Kidney (tissue), 14 donors: Measurements from ENCODE around the gene CEP63. TPM values are rescaled to one million over a fixed set of nuclear protein-coding genes. Genes with fewer than 3 reads are reported as not detected.

Experiments used
- DNase-seq, 5 donors: peaks; one replicate each; pipeline ENCODE4 v3.0.0-alpha.2; 2013 to 2020
- FAIRE-seq: peaks from 2 replicates; lab custom pipeline; 2012; peaks lifted over from hg19 to GRCh38; lab: Jason Lieb, UNC
- H3K27ac ChIP-seq, 2 donors: one replicate each; pipeline ENCODE4 v1.7.0; 2013; ENCODE audit warnings: low read depth in 2 of 2, low read length in 2 of 2, inconsistent platforms in 1 of 2
- H3K27me3 ChIP-seq: one replicate; pipeline ENCODE4 v1.7.1; 2013; ENCODE audit warnings: low read length, inconsistent platforms; ENCODE audit not compliant: control insufficient read depth, insufficient read depth
- H3K36me3 ChIP-seq, 3 donors: one replicate each; pipeline versions ENCODE4 v1.7.0 to v1.7.1; 2013; ENCODE audit warnings: low read length in 3 of 3, control low read depth in 1 of 3, inconsistent platforms in 1 of 3; ENCODE audit not compliant: insufficient read depth in 3 of 3, control insufficient read depth in 2 of 3
- H3K4me1 ChIP-seq, 3 donors: one replicate each; pipeline versions ENCODE4 v1.7.0 to v1.7.1; 2013; ENCODE audit warnings: low read length in 3 of 3, inconsistent platforms in 1 of 3, low read depth in 1 of 3; ENCODE audit not compliant: control insufficient read depth in 2 of 3, insufficient read depth in 2 of 3
- H3K4me3 ChIP-seq, 3 donors: one replicate each; pipeline versions ENCODE4 v1.7.0 to v1.8.1; 2013; ENCODE audit warnings: low read length in 3 of 3, control low read depth in 1 of 3, inconsistent platforms in 1 of 3
- H3K9ac ChIP-seq, 3 donors: one replicate each; pipeline versions ENCODE4 v1.7.0 to v1.7.1; 2013; ENCODE audit warnings: low read length in 3 of 3, control low read depth in 1 of 3, inconsistent platforms in 1 of 3
- H3K9me3 ChIP-seq, 3 donors: one replicate each; pipeline versions ENCODE4 v1.7.0 to v1.7.1; 2013; ENCODE audit warnings: low read length in 3 of 3, control low read depth in 1 of 3, inconsistent platforms in 1 of 3; ENCODE audit not compliant: control insufficient read depth in 2 of 3, insufficient read depth in 1 of 3
- intact Hi-C: fragments of 100-400 bp; cut with DNase I; formaldehyde crosslinking; loops from one replicate; pipeline ENCODE4 v1.11.1; 2022
- polyA plus RNA-seq: library from polyadenylated mRNA; stranded (reverse); fragments of 350-450 nt; fragmentation: Illumina TruSeq; extraction: RNeasy Lipid Tissue Mini Kit (QIAGEN cat#74804); gene quantifications from one replicate; pipeline ENCODE4 v1.2.3, GENCODE V29; 2014; ENCODE audit warnings: low read depth, low replicate concordance; ENCODE audit not compliant: insufficient read depth
- total RNA-seq: library from RNA; stranded (reverse); fragmentation: NEBNext Ultra II Directional; extraction: Animal tissue kit (Norgen Biotek cat#: 25700); gene quantifications from one replicate; pipeline ENCODE4 v1.2.1, GENCODE V29; 2021
- TF ChIP-seq, protein P1 (sequence below): IDR thresholded peaks from 3 replicates; pipeline ENCODE4 v1.5.1; 2012; ENCODE audit warnings: mild to moderate bottlenecking, moderate library complexity, borderline replicate concordance; ENCODE audit not compliant: insufficient read depth; ENCODE audit errors: extremely low read depth
- donor health status: control.
- donor health status: control.
- donor health status: control.
- donor health status: control.
- donor health status: control.
- donor health status: DM: yes; HTN: yes; CAD: no.
- donor health status: Normal renal cell carcinoma (clear cell type).

CEP63 gene
- total and polyA plus RNA-seq, 2 donors from 2014 or later: 19.2 to 19.6 TPM

DNA sequence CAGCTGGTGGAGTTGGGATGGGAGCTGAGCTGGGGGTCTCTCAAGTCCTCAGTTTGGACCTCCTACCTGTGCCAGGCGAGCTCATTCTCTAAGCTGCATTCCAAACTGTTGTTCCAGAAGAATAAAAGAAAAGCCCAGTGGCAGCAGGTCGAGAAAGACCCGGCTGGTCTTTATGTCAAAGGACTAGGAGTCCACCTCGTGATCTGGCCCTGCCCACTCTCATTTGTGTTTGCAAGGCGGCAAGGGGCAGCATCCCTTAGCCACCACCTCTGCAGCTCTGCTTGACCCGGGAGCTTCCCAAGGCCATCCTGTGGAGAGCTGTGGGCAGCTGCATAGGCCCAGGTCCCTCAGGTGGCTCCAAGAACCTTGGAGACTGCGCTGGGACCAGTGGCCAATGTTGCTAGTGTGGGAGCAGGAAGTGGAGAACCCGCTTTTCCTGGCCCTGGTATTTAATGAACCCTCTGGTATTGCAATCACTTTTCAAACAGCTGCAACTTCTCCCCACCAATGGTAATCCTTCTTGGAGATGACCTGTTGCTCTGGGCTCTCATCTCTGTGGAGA lies 134.1 kb downstream of the CEP63 start:
- Histone ChIP-seq H3K4me3 (no peak overlapping the region), H3K9me3 (no peaks in the 10 kb centered on the region), H3K27ac (no peak overlapping the region), H3K27me3 (no peaks in the 10 kb centered on the region), H3K4me1 (no peaks in the 10 kb centered on the region), H3K36me3 (peaks cover 0 to 5% (median 0%) of the 10 kb centered on the region in 3 donors), H3K9ac (no peak overlapping the region)
- no peak for FAIRE-seq
- TF ChIP-seq, protein P1, sequence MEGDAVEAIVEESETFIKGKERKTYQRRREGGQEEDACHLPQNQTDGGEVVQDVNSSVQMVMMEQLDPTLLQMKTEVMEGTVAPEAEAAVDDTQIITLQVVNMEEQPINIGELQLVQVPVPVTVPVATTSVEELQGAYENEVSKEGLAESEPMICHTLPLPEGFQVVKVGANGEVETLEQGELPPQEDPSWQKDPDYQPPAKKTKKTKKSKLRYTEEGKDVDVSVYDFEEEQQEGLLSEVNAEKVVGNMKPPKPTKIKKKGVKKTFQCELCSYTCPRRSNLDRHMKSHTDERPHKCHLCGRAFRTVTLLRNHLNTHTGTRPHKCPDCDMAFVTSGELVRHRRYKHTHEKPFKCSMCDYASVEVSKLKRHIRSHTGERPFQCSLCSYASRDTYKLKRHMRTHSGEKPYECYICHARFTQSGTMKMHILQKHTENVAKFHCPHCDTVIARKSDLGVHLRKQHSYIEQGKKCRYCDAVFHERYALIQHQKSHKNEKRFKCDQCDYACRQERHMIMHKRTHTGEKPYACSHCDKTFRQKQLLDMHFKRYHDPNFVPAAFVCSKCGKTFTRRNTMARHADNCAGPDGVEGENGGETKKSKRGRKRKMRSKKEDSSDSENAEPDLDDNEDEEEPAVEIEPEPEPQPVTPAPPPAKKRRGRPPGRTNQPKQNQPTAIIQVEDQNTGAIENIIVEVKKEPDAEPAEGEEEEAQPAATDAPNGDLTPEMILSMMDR: no peak
- peak in 2 of 5 donors; percentile 6 to 15 for DNase-seq
- intact Hi-C loops: no loop called here

DNA sequence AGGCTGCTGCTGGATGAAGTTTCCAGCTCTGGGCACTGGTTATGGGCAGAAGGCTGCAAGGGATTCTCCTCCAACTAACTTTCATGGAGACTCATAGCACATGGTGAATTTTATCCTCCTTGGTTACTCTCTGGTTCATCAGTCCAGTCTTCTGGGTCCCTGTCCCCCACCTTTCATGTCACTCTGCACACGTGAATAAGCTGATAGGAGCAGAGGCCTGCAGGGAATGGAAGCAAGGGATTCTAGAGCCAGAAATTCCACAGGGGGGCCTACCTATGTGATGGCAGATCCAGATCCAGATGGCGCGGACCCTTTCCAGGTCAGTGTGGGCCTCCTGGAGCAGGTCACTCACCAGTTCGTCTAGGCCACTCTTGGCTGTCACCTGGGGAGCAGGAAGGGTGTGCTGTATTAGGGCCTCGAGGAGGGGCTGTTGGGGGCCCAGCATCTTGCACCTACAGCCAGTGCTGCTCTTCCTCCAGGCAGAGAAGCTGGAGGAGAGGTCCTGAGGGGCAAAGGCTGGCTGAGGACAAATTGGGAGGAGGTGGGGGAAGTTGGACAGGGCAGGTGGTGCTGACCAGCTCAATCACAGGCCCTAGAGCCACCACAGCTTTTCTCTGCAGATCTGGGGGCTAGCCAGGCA lies 134.7 kb downstream of the CEP63 start:
- H3K27ac ChIP-seq: no peak overlapping the region
- DNase-seq: peak in 3 of 5 donors; percentile 3 to 54 (median 11)

DNA sequence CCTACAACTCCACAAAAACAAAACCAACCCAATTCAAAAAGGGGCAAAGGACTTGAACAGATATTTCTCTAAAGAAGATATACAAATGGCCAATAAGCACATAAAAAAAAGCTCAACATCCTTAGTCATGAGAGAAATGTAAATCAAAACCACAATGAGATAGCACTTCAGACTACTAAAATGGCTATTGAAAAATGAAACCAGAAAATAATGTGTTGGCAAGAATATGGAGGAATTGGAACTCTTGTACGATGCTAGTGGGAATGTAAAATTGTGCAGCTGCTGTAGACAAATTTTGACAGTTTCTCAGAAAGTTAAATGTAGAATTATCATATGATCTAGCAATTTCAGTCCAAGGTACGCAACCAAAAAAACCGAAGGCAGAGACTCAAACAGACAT lies 136.0 kb downstream of the CEP63 start:
- no peaks in the 10 kb centered on the region for H3K4me1 ChIP-seq
- H3K9me3 ChIP-seq: no peaks in the 10 kb centered on the region
- no peaks in the 10 kb centered on the region for H3K27me3 ChIP-seq
- TF ChIP-seq, protein P1: no peak
- FAIRE-seq (no peak), DNase-seq (no peak)
- no peak overlapping the region for H3K9ac ChIP-seq
- intact Hi-C loops: no loop called here
- peaks cover 0 to 5% (median 0%) of the 10 kb centered on the region in 3 donors for H3K36me3 ChIP-seq
- H3K27ac ChIP-seq: no peak overlapping the region
- H3K4me3 ChIP-seq: no peak overlapping the region

More for the DNA sequence above, 134.7 kb downstream of the CEP63 start:
- H3K9me3 ChIP-seq: no peaks in the 10 kb centered on the region
- TF ChIP-seq, protein P1: no peak
- intact Hi-C loops: no loop called here
- H3K4me1 ChIP-seq: no peaks in the 10 kb centered on the region
- no peaks in the 10 kb centered on the region for H3K27me3 ChIP-seq
- H3K9ac ChIP-seq: no peak overlapping the region
- H3K36me3 ChIP-seq: peaks cover 0 to 5% (median 0%) of the 10 kb centered on the region in 3 donors
- no peak for FAIRE-seq
- H3K4me3 ChIP-seq: no peak overlapping the region
